NCI-H345 treated with DMSO at 0.1 percent for 48 hours (cell line): Measurements from ENCODE around the gene THADA.

Source experiments
- DNase-seq: peaks from one replicate; lab custom pipeline; 2025; ENCODE audit not compliant: unreplicated experiment; lab: John Stamatoyannopoulos, UW

The THADA gene

GRCh38 chr2:43329637-43330036 lies 266.2 kb downstream of the THADA start:
- DNase-seq: no peak

GRCh38 chr2:43328832-43329231 lies 267.0 kb downstream of the THADA start:
- no peak for DNase-seq

GRCh38 chr2:43328133-43328532 lies 267.7 kb downstream of the THADA start:
- no peak for DNase-seq

DNA sequence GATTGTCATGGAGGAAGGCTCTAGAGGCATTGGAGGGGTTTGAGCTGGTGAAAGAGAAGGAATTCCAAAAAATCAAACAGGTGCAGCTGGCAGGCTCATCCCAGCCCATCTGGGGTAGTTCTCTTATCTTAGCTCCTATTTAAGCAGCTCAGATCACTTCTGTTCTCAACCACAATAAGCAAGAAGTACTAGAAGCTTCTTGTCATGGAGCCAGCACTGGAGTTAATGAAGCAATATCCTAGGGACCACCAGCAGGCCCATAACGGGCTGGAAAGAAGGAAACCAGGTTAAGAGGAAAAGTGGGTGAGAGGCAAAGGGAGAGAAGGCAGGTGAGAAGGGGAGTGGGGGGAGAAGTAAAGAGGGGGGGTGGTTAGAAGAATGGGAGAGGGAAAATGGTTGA lies 268.7 kb downstream of the THADA start:
- no peak for DNase-seq

DNA sequence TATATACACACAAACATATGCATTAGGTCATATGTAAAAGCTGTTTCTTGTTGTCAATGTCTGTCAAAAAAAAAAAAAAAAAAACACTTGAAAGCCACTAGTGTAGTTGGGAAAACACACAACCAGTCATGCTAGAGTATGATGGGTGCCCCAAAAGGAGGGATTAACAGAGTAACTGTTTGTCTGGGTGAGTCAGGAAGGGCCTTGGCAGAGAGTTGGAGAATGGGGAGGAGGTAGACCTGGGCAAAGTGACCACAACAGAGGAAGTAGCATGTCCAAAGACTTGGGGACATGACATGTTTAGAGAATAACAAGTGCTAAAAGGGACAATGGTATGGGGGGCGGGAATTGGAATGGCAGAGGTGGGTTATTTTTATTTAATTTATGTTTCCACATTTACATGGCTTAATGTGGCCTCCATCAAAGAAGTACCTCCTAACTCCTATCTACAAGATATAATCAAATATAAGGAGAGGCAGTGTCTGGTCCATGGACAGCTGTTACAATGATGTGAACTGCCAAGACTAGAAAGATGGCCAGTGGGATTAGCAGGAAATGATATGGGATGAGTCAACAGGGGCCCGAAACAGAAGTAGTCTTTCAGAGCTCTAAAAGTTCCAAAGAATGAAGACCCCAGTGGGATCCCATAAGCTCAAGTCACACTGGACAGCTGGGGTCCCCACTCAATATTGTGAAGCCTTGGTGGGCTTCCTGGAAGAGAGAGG lies 269.6 kb downstream of the THADA start:
- no peak for DNase-seq

- DNase-seq: no peak
Observed at GRCh38 chr2:43325107-43325811, 270.6 kb downstream of the THADA start.

- no peak for DNase-seq
Observed at GRCh38 chr2:43324259-43325106, 271.4 kb downstream of the THADA start.

DNA sequence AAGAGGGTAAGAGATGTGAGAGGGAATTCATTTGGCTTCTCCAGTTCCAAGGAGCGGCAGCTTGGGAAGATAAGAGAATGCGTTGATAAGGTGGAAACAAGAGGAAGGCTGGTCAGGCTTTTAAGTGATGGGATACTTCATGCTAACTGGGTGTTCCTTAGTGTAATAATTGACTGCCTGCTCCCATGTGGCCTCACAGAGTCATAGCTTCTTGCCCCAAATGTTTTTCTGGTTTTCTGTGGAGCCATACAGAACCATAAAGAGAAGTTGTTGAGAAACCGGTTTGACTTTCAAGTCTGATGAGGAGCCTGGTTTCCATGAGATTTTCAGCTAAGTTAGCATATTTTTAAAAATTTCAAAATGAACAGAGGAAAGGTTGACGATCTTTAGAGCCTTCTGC lies 272.0 kb downstream of the THADA start:
- no peak for DNase-seq

- DNase-seq: no peak
Observed at GRCh38 chr2:43321446-43321845, 274.4 kb downstream of the THADA start.

- no peak for DNase-seq
Observed at GRCh38 chr2:43319541-43319940, 276.3 kb downstream of the THADA start.

DNA sequence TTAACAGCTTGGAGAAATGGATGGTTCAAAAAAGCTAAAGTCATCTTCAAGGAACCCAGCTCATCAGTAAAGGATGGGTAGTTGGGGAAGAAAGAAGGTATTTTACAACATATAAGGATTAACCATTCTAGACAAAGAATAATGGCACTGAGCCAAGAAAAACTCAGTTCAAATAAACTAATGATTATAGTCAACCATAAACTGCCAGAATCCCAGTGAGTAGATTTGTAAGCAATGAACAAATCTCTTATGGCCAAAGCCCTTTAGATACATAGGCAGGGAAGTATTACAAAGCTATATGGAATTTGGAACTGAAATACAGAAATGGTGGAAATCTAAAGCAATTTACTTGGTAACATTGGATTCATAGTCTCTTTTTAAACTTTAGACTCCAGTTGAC lies 277.0 kb downstream of the THADA start:
- no peak for DNase-seq

- no peak for DNase-seq
Observed at GRCh38 chr2:43317680-43318079, 278.2 kb downstream of the THADA start.

- DNase-seq: no peak
Observed at GRCh38 chr2:43317194-43317593, 278.6 kb downstream of the THADA start.

- no peak for DNase-seq
Observed at GRCh38 chr2:43315482-43315881, 280.4 kb downstream of the THADA start.

DNA sequence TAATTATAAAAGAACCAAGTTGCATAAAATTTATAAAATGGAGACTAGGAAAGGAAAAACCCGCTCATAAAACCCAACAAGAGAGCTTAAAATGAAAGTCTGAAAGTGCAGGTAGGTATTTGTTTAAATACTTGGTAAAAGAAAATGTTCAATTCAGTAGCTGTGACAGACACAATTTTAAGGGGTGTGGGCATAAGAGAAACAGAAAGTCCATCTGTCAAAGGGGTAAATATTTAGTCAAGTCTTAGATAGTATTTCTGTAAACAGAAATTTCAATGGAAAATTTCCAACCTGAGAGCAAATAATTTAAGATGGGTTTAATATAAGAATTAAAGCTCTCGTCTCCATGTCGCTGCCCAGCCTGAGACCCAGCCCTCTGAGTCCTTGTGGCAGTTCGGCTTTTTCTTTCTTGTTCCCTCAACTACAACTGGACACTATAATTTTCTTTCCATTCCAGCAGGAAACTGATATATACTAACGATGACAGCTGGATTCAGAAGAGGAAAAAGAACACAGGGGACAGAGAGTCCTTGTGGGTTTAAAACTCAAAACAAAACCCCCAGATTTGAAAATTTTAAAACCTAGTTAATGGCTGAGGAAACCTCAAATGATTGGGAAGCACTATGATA lies 281.4 kb downstream of the THADA start:
- DNase-seq: no peak

DNA sequence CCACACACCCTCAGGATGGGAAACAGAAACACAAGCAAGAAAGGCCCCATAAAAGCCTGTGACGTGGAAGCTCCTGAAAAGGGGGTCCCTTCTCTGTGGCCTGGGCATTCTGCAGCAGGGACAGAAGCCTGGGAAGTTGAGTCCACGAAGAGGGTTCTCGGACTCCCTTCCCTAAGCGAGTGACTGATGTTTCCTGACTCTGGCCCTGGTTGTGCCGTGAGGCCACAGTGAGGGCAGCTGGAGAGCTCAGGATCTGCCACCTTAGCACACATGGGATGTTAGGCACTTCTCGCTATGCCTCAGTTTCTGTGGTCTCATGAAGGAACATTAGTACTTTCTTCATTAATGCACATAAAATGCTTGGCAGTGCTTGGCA lies 282.2 kb downstream of the THADA start:
- DNase-seq: no peak

GRCh38 chr2:43312755-43313641 lies 282.8 kb downstream of the THADA start:
- DNase-seq: no peak

GRCh38 chr2:43311276-43311675 lies 284.6 kb downstream of the THADA start:
- DNase-seq: no peak

GRCh38 chr2:43309935-43310334 lies 285.9 kb downstream of the THADA start:
- DNase-seq: no peak

DNA sequence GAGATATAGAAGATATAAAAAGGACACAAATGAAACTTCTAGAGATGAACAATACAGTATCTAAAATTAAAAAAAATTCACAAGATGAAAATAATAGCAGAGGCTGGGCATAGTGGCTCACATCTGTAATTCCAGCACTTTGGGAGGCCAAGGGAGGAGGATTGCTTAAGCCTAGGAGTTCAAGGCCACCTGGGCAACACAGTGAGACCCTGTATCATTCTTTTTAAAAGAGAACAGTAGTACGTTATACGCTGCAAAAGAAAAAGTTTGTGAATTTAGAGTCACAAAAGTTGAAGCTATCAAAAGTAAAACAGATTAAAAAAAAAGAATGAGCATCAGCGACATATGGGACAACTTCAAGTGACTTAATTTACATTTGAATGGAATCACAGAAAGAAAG lies 287.9 kb downstream of the THADA start:
- no peak for DNase-seq
